ENCODE data around the gene JAML.

DNA sequence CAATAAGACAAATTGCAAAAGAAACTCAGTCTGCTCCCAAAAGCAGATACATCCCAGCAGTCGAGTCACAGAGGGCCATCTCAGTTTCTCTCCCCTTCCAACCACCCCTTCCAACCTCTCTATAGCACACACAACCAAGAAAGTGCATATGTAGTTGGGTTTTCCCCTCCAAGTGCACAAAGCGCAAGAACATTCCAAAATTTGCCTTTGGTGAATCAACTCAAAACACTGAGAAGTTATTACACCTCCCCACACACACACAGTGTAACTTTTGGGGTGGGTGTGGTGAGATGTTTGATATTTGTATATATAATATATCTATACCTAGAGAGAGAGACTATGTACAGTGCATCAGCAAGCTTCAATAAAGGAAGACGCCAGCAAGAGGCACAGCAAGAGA, 62.0 kb downstream of the JAML start:
- no peak for TF ChIP-seq POLR2A (IDR thresholded peaks at IDR 0.05)
- TF ChIP-seq, protein P1, sequence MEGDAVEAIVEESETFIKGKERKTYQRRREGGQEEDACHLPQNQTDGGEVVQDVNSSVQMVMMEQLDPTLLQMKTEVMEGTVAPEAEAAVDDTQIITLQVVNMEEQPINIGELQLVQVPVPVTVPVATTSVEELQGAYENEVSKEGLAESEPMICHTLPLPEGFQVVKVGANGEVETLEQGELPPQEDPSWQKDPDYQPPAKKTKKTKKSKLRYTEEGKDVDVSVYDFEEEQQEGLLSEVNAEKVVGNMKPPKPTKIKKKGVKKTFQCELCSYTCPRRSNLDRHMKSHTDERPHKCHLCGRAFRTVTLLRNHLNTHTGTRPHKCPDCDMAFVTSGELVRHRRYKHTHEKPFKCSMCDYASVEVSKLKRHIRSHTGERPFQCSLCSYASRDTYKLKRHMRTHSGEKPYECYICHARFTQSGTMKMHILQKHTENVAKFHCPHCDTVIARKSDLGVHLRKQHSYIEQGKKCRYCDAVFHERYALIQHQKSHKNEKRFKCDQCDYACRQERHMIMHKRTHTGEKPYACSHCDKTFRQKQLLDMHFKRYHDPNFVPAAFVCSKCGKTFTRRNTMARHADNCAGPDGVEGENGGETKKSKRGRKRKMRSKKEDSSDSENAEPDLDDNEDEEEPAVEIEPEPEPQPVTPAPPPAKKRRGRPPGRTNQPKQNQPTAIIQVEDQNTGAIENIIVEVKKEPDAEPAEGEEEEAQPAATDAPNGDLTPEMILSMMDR (IDR thresholded peaks at IDR 0.05), result no peak
